Heart left ventricle (tissue), 16 donors: ENCODE data around the gene PTPRC. TPM values are rescaled to one million over a fixed set of nuclear protein-coding genes. Genes with fewer than 3 reads are reported as not detected.
A peak's percentile ranks its signal among the peaks of the same experiment; 100 is the strongest.

Experiments used
- ATAC-seq, 4 donors: fragments of 200-7000 bp; cut with Tn5 transposase; one replicate each; pipeline ENCODE4 v1.9.1; 2020 to 2022; ENCODE audit warnings: moderate library complexity in 4 of 4, mild to moderate bottlenecking in 3 of 4, moderate number of reproducible peaks in 1 of 4
- DNase-seq, 5 donors: peaks; one replicate each; pipeline ENCODE4 v3.0.0-alpha.2; 2020
- H3K27ac ChIP-seq, 12 donors: fragments of 200-600 bp; sonication (generic) in 4 of 12; one replicate each; pipeline versions ENCODE4 v1.5.0 to v1.8.0; 2016 to 2022; ENCODE audit warnings: mild to moderate bottlenecking in 2 of 12
- H3K27me3 ChIP-seq, 9 donors: fragments of 200-600 bp; sonication (generic) in 2 of 9; one replicate each; pipeline versions ENCODE4 v1.5.1 to v1.8.0; 2016 to 2022; ENCODE audit warnings: mild to moderate bottlenecking in 3 of 9
- H3K36me3 ChIP-seq, 9 donors: fragments of 200-600 bp; sonication (generic) in 2 of 9; one replicate each; pipeline versions ENCODE4 v1.5.0 to v1.8.0; 2018 to 2022; ENCODE audit warnings: mild to moderate bottlenecking in 2 of 9
- H3K4me1 ChIP-seq, 12 donors: fragments of 200-600 bp; sonication (generic) in 4 of 12; one replicate each; pipeline versions ENCODE4 v1.5.0 to v1.8.0; 2016 to 2022; ENCODE audit warnings: mild to moderate bottlenecking in 3 of 12
- H3K4me3 ChIP-seq, 12 donors: fragments of 200-600 bp; sonication (generic) in 4 of 12; one replicate each; pipeline versions ENCODE4 v1.5.0 to v1.8.0; 2017 to 2022; ENCODE audit warnings: mild to moderate bottlenecking in 9 of 12, moderate library complexity in 4 of 12
- H3K9me3 ChIP-seq, 12 donors: fragments of 200-600 bp; sonication (generic) in 4 of 12; one replicate each; pipeline versions ENCODE4 v1.5.0 to v1.8.0; 2016 to 2022; ENCODE audit warnings: mild to moderate bottlenecking in 1 of 12
- CTCF ChIP-seq, 12 donors: fragments of 200-600 bp; sonication (generic) in 4 of 12; IDR thresholded peaks; one replicate each; pipeline versions ENCODE4 v1.5.0 to v1.8.0; 2018 to 2022; ENCODE audit warnings: antibody characterized with exemption in 12 of 12, mild to moderate bottlenecking in 5 of 12
- POLR2A ChIP-seq, 2 donors: fragments of 450-650 bp; IDR thresholded peaks; one replicate each; pipeline ENCODE4 v1.6.1; 2017; ENCODE audit warnings: antibody characterized with exemption in 2 of 2, mild to moderate bottlenecking in 2 of 2, moderate library complexity in 2 of 2
- WGBS, 4 donors: extraction: QIAGEN DNeasy Blood & Tissue Kit in 2 of 4; methylation state at CpG; one replicate each; pipeline versions ENCODE4 v1.1.5 to v1.1.7; 2013 to 2018; 5-methylcytosine and 5-hydroxymethylcytosine counted together
- intact Hi-C, 10 donors: fragments of 100-400 bp; cut with DNase I; formaldehyde crosslinking; loops; one replicate each; pipeline versions ENCODE4 v1.11.1 to v1.14.2; 2022
- polyA plus RNA-seq, 2 donors: library from polyadenylated mRNA; stranded (reverse); fragments of 200-250 nt; gene quantifications; one replicate each; pipeline ENCODE4 v1.2.3, GENCODE V29; 2013
- total RNA-seq, 9 donors: library from RNA; depleted of rRNA in 2 of 9; stranded (reverse); fragments of >200 nt in 2 of 9; fragmentation: NEBNext Ultra II Directional in 3 of 9; extraction: Animal tissue kit (Norgen Biotek cat#: 25700) in 3 of 9; gene quantifications; one replicate each; pipeline versions ENCODE4 v1.1.0 to v1.2.4, GENCODE V29; 2016 to 2023
- donor health status: ischemic (EF 13 %, LVEDD 7.1; RV severe dilation, severe dysfunction).
- donor health status: healthy with polysubstance abuse.
- donor health status: DM: no; HTN: yes; CAD: no.
- donor health status: DM: no; HTN: no; CAD: no.
- donor health status: ischemic (EF 25% LVEDD 6.9; RV normal size, moderate dysfunction).
- donor health status: ischemic (EF 25% LVEDD 5.7; RV mildly dilated, moderate dysfunction).
- donor health status: healthy.
- donor health status: DM: yes; HTN: yes; CAD: no.
- donor health status: ischemic (EF 35%, LVEDD 5.7; RV mildly dilated, moderate dysfunction).
- donor health status: nonischemic (EF 11% LVEDD 7.7; RV severe dilation, severe dysfunction).
- donor health status: DM: yes; HTN: yes; CAD: no.
- donor health status: PGD.
- donor health status: ischemic (EF 29% LVEDD 5.4; RV normal size, mild dysfunction).
- donor health status: nonischemic (EF 23%, LVEDD 6.1; RV moderate dilation, normal function).

Gene PTPRC
- total and polyA plus RNA-seq, 11 donors, result 0.65 to 99.3 (median 4.4) TPM

- no peak for ATAC-seq
- intact Hi-C loops, result no loop called here
- 84 to 94% (median 89%) methylated on average over 1 of the region's 1 CpG for WGBS, 4 donors
- Histone ChIP-seq H3K9me3 (no peaks in the 10 kb centered on the region), H3K4me3 (peak overlapping the region in 1 of 12 donors; percentile 23), H3K36me3 (no peaks in the 10 kb centered on the region), H3K27ac (peak overlapping the region in 2 of 12 donors; percentile 19 to 92), H3K27me3 (no peaks in the 10 kb centered on the region), H3K4me1 (peaks cover 0 to 88% (median 0%) of the 10 kb centered on the region in 12 donors)
- TF ChIP-seq CTCF (IDR thresholded peaks at IDR 0.05) (no peak), POLR2A (IDR thresholded peaks at IDR 0.05) (no peak)
- no peak for DNase-seq
Measured at GRCh38 chr1:198655459-198656121, 16.8 kb downstream of the PTPRC start.

- Histone ChIP-seq H3K4me1 (peaks cover 0 to 91% (median 0%) of the 10 kb centered on the region in 12 donors), H3K4me3 (peak overlapping the region in 1 of 12 donors; percentile 23)
- WGBS, 4 donors, result 84 to 91% (median 86%) methylated on average over 4 of the region's 4 CpGs
Measured at GRCh38 chr1:198656500-198656932, 17.7 kb downstream of the PTPRC start.

GRCh38 chr1:198657550-198658064, 18.8 kb downstream of the PTPRC start:
- no peaks in the 10 kb centered on the region for H3K27me3 ChIP-seq
- H3K4me1 ChIP-seq, result peaks cover 0 to 91% (median 0%) of the 10 kb centered on the region in 12 donors
- H3K36me3 ChIP-seq, result no peaks in the 10 kb centered on the region
- no peaks in the 10 kb centered on the region for H3K9me3 ChIP-seq
- DNase-seq (no peak), ATAC-seq (peak in 3 of 4 donors; percentile 18 to 44 (median 27))
- peak overlapping the region in 3 of 12 donors; percentile 20 to 92 (median 42) for H3K27ac ChIP-seq
- 41 to 48% (median 45%) methylated on average over 3 of the region's 3 CpGs for WGBS, 4 donors
- H3K4me3 ChIP-seq, result peak overlapping the region in 1 of 12 donors; percentile 23
- intact Hi-C loops, result no loop called here
- TF ChIP-seq CTCF (IDR thresholded peaks at IDR 0.05), result no peak

More at GRCh38 chr1:198656500-198656932, 17.7 kb downstream of the PTPRC start:
- H3K27ac ChIP-seq, result peak overlapping the region in 3 of 12 donors; percentile 4 to 92 (median 39)
- H3K9me3 ChIP-seq, result no peaks in the 10 kb centered on the region
- intact Hi-C loops, result no loop called here
- ATAC-seq (peak in 2 of 4 donors; percentile 26 to 53), DNase-seq (peak in 3 of 5 donors; percentile 26 to 53 (median 34))
- TF ChIP-seq POLR2A (IDR thresholded peaks at IDR 0.05), result no peak
- TF ChIP-seq CTCF (IDR thresholded peaks at IDR 0.05), result no peak
- no peaks in the 10 kb centered on the region for H3K36me3 ChIP-seq
- no peaks in the 10 kb centered on the region for H3K27me3 ChIP-seq
